NCI-H226 (cell line): ENCODE data around the gene ABCC3.

Experiments used
- DNase-seq: peaks from one replicate; pipeline ENCODE4 v3.0.0-alpha.2; 2015

ABCC3 gene

GRCh38 chr17:50685691-50686493 is 51.2 kb downstream of the ABCC3 start:
- no peak for DNase-seq

DNA sequence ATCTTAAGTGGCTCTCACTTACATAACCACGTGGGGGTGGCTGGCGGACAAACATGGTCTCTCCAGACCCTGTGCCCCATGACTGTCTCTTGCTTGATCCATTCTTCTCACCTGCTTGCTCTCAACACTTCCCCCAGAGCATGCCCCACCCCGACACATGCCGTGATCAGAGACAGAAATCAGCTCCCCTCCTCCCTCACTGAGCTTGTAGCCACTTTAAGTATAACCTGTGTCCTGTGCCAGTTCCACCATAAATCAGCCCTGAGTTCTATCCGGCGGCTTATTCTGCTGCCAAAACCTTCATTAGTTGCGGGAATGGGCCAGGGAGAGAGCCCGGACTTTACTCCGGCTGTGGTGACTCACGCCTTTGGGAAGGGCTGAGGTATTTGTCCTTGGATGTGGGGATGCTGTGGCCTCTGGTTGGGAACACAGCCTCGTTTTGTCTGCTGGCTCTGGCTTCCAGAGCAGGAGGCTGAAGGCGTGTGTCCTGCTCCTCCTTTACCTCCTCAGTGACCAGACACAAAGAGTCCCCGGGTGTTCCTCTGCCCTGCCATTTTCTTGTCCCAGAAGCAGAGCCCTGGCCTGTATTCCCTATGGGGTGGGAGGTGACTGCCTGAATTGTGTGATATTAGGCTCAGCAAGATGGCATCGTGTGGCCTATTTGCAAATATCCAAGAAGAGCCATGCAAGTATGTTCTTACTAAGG is 52.0 kb downstream of the ABCC3 start:
- peak; percentile 56 for DNase-seq

DNA sequence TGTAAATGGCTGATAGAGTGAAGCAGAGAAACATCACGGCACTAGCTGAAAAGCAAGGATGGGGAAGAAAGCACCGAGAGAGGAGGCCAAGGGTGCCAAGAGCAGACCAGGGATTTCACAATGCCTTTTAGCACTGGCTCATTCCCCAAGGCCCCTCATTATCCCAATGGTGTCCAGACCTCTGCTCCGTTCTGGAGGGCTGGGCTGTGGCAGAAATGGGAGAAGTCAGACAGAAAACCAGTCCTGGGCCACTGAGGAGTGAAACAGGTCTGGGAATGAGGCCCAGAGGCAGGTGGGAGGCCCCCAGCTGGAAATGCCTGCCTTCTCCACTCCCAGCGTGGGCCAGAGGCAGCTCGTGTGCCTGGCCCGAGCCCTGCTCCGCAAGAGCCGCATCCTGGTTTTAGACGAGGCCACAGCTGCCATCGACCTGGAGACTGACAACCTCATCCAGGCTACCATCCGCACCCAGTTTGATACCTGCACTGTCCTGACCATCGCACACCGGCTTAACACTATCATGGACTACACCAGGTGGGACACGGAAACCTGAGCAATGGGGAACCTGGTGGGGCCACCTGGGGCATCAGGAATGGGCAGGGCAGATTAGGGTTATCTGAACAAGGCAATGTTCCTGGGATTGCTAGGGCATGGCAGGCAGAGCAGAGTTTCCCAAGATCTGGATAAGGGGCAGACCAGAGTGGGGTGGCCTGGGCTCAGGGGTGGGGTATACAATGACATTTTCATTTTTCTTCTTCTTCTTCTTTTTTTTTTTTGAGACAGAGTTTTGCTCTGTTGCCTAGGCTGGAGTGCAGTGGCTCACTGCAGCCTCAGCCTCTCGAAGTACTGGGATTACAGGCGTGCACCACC is 52.8 kb downstream of the ABCC3 start:
- no peak for DNase-seq

DNA sequence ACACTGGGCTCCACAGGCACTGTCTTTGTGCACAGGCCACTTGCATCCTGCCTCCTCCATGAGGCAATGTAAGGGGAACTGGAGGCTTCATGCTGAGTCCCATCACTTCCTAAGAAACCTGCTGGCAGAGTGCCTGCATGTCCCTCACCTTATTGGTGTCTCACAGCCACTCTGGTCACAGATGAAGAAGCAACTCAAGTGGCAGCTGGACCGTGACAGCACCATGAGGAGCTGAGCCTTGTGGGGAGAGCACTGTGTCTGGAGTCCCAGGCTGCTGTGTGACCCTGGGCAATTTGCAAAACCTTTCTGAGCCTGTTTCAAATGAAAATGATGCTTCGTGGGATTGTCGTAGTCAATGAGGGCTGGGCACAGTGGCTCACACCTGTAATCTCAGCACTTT is 53.6 kb downstream of the ABCC3 start:
- no peak for DNase-seq

DNA sequence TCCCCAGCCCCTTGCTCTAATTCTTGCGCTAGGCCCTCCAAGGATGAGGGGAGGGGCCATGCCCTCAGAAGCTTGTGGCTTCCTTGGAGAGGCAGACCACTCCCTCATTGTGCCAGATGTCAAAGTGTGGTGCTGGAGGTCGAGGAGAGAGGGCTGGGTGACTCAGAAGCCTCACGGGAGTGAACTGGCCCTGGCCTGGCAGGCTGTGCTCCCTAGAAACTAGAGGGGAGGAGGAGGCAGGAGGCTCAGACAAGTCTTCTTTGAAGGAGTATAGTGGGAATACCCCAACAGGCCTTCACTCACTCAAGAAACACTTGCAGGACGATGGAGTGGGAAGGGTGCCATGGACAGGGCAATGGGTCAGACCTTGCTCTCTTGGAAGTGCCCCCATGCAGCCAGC is 54.6 kb downstream of the ABCC3 start:
- DNase-seq = peak; percentile 62

DNA sequence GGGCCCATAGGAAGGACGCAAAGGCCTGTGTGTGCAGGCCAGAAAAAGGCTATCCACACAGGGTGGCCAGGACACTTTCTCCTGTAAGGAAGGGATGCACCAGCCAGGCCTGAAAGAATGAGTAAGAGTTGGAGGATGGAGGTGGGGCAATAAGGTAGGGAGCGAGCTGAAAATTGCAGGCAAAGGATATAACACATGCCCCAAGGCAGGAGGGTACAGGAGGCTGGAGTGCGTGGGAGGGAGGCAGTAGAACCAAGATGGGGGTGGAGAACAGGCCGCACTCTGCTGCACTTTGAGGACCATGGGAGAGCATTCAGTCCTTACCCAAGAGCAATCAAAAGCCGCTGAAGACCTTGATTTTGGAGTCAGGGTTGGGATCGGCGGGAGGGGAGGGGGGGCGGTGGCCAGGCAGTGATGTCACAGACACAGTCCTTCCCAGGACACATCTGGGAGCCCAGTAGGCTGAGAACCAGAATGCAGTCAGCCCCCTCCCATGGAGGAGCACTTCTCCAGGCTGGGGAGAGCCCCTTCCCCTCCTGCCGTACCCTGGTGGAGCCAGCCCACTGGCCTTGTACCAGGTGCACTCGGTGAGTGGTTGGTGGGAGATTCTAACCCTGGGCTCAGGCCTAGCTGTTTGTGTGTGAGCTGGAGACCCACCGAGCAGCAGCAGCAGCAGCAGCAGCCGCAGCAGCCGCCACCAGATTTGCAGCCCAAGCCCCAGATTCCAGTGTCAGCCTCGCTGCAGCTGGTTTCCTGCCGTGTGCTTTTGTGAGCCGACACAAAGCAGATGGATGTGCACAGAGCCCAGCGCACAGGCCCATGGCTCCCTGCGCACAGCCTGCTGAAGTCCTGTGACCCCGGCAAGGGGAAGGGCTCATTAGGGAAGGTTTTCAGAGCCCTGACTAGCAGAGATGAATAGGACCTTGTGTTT is 55.5 kb downstream of the ABCC3 start:
- peak; percentile 64 for DNase-seq

GRCh38 chr17:50690887-50691549 is 56.3 kb downstream of the ABCC3 start:
- no peak for DNase-seq

DNA sequence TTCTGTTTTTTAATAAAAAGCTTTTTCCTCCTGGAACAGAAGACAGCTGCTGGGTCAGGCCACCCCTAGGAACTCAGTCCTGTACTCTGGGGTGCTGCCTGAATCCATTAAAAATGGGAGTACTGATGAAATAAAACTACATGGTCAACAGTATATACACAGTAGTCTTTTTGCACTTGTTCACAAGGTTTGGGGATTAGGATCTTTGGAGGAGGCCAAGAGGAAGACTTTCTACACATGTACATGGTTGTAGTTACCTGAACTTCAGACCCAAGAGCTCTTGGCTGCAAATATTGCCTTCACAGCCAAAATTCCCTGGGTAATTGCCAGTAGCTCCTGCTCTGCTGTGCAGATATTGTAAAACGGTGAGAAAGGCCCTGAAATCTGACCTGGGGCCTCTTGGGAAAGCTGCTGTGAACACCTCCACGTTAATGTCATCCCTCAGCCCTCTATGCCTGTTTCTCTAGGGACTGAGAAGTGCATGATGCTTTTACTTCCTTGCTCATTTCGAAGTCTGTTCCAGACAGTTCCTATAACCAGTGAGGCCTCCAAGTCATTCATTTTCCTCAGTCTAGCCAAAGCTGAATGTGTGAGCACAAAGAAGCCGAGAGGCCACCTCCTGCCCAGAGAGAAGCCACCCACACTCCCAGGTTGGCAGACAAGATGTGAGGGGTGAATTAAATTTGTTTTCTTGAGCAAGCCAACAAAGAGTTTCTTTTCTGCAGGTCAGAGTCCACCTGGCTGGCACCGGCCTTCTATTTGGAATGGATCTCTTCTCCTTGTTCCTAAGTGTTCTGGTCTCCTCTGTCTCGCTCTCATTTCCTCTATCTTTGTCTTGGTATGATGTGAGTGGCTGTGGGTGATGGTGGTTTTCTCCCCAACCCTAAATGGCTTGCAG is 57.1 kb downstream of the ABCC3 start:
- peak; percentile 23 for DNase-seq

- DNase-seq = no peak
These were observed 57.9 kb downstream of the ABCC3 start for GRCh38 chr17:50692448-50693035.

DNA sequence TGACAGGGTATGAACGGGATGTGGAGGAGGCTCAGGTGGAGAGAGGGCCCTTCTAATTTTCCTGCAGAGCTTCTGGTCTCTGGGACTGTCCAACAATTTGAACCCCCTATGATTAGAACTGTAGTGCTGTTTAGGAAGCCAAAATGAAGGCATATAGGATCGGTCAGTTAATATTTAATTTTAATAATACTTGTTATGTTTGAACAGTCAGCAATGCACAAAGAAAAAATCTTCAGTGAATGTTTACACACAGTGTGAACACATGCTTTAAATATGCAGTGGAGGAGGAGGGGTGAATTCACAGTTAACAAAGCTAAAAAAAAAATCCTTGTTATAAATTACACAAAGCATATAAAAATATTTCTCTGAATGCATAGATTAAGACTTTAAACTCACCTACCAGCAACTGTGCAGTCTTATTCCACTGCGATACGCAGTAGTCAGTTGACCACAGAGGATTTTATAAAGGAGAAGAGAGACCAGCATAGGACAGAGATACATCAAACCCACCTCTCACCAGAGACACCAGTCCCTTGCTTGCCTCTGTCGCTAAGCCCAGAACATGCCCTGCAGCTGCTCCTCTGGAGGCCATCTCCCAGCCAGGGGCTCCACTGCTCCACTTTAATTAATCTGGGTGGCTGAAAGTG is 58.5 kb downstream of the ABCC3 start:
- DNase-seq = no peak

GRCh38 chr17:50696365-50696879 is 61.7 kb downstream of the ABCC3 start:
- no peak for DNase-seq

GRCh38 chr17:50697062-50697461 is 62.4 kb downstream of the ABCC3 start:
- DNase-seq = no peak

DNA sequence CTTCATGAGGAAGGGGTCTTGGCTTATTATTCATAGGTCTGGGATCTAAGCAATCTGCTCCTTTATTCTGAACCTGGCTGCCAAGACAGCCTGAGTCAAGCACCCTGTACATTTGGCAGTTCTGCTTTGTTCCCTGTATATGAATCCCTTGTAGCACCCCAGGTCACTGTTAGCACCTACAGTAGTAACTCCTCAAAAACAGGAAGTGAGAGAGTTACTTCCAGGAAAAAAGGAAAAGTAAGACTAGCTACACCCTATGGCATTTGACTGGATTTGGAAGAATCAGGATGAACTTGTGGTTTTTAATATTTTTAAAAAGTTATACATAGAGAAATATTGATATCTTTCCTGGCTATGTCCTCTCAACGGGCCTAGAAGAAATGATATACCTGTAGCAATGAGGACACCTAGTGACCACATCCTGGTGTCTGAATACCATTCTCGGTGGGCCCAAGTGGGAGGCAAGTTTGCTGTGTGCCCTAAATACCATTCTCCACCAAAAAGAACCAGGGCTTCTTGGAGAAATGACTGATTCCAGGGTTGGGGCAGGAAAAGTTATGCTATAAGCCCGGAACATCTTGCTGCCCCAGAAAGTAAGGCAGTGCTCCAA is 63.1 kb downstream of the ABCC3 start:
- no peak for DNase-seq

DNA sequence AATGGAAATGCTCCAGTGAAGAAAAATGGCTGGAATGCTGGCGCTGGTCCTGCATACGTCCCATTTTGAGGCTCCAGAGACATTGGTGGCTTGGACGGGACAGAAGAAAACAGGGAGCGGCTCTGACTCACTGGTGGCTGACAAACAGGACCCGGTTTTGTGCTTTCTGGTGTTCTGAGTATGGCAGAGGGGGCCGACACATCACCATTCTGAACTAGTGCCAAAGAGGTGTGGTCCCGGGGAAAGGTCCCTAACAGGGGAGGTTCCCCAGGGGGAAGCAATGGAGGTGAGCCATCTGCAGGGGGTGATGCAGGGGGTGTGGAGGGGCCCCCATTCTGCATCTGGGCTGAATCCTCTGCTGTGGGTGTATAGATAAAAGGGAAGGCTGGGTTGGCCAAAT is 64.7 kb downstream of the ABCC3 start:
- DNase-seq = no peak

- no peak for DNase-seq
These were observed 68.5 kb downstream of the ABCC3 start for GRCh38 chr17:50703162-50703561.

DNA sequence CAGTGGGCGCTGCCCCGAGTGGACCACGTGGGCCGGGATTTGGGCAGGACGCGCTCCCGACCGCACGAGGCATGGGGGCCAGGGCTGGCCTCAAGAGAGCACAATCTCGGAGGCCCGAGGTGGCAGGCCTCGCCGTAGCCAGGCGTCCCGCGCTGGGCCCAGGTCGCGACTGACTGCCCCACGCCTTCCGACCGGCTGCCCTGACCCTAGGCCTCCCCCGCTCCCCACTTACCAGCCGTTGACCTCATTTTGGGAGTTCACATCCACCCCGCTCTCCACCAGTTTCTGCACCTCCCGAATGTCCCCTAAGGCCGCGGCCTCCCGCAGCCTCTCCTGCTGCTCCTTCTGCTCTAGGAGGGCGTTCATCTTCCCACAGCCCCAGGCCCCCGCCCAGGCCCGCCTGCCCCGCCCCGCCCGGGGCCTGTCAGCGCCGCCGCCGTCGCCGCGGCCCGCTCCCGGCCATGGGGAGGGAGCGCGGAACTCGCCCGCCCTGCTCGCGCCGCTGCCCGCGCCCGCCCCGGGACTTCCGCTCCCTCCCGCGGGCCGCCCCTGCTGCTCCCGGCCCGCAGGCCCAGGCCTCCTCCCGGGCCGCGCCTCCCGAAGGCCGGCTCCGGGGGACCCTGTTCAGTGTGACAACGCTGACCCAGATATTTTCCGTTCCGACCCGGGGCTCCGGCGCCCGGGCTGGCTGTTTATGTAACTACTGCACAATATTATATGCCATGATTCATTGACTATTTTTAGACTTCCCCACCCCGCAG is 72.8 kb downstream of the ABCC3 start, which contains the start of gene ANKRD40:
Gene ANKRD40, minus strand, starts transcription at position 626 of the 761 bp plus-strand sequence. Its CDS starts 260 bp downstream, at position 366.
- peak; percentile 89 for DNase-seq

DNA sequence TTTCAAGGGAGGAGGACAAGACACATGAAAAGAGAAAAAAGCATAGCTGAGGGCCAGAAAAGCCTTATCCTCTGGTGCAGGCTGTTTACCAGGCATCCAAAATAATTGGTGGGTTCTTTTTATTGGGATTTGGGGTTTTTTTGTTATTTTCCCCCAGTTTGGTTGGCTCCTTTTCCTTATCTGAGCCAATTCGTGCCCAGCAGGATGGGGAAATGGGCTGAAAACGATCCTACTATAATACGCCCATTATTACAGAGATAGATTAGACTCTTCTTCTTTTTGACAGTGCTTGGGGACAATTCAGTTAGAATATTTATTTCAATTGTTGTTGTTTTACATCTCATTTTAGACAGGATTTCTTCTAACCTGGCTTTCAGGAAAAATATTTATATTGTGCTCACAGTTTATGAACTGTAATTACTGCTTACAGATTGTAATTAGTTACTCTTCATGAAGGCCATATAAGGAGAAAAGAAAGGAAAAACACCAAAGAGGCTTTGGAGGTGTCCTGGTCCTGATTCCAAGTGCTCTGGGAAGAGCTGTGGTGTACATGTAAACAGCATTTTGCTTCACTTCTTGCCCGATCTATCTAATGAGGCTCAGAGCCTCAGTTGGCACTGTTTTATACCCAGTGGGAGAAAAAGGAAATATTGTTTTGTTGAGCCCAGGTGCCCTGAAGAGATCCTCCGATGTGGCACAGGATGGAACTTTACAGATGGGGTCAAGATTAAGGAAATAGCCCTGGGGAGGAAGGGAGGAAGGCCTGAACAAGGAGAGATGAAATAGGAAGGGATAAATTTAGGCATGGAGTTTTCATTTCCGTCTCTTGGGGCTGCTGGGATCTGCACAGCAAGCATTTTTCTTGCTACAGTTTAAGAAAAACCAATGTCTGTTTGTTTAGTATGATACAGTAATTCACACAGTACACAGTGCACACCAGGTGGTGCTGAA is 73.6 kb downstream of the ABCC3 start:
- no peak for DNase-seq
